ENCODE data around the gene ITK.
A peak's percentile ranks its signal among the peaks of the same experiment; 100 is the strongest.
"Not testable (repeated sequence)": the region's sequence is repeated elsewhere in the genome, so short reads cannot be mapped to it uniquely, and the experiment has no call there.

ITK gene

DNA sequence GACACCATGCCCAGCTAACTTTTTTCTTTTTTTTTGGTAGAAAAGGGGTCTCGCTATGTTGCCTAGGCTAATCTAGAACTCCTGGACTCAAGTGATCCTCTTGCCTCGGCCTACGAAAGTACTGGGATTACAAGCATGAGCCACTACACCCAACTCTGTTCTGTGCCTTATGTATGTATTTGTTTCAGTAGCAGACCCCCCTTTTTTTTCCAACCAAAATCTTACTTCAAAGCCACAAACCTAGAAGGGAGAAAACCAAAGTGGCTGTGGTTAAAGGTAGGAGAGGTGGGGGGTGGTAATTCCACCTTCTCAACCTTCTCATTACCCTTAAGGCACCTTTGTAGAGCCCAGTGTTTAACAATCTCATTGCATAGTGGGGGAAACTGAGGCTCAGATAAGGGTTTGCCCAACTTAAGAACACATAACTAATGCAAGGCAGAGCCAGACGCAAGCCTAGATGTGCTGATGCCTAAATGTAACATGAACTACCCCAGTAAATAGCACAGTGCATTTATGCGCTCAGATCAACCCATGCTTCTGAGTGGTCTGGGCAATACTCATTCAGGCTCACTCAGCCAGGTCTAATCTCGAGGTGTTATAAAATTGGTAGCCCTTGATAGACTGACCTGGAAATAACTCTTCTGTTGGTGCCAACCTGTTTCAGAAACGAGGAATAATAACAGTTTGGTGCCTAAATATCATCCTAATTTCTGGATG, 33.0 kb downstream of the ITK start:
- no peak for DNase-seq (ENCODE audit: low spot score)

DNA sequence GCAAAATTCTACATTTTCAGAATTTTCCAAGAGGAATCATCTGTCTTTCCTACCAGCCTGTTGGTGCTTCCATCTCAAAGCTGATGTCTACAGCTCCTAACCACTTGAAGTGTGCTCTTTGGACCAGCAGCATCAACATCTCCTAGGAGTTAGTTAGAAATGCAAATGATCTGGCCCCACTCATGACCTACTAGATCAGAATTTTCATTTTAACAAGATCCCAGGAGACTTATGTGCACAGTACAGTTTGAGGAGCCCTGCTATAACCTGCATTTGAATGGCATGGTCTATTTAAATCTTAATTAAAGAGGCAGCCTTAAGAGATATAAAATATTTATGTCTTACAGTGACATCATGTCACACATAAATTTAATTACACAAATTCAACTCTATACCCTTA, 33.8 kb downstream of the ITK start:
- DNase-seq (ENCODE audit: low spot score): no peak

DNA sequence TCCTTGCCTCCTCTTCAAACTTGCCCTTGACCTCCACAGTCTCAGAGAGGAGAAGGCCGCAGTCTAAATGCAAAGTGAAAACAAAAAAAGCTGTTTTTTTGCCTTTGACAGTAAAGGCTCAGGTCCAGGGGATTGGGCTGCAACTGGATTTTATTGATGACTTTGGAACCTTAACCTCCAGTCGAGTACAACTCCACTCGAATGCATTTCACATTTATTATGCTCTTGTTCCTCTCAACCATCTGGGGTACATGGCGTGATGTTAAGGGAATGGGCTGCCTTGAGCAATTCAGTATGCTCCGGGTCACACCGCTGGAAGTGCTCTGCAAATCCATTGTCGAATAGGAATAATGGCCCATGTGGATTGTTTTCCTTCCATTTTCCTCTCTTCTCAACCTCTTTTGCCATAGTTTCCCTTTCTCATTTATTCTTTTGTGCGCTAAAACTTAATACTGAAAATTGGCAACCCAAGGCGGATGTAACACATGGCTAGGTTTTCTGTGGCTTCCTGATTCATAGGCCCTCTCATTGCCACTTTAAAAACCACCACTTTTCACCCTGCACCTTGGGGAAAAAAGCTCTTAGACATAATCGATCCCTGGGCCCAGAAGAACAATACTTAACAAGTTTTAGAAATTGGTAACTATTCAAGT, 34.3 kb downstream of the ITK start:
- DNase-seq (ENCODE audit: low spot score): no peak

DNA sequence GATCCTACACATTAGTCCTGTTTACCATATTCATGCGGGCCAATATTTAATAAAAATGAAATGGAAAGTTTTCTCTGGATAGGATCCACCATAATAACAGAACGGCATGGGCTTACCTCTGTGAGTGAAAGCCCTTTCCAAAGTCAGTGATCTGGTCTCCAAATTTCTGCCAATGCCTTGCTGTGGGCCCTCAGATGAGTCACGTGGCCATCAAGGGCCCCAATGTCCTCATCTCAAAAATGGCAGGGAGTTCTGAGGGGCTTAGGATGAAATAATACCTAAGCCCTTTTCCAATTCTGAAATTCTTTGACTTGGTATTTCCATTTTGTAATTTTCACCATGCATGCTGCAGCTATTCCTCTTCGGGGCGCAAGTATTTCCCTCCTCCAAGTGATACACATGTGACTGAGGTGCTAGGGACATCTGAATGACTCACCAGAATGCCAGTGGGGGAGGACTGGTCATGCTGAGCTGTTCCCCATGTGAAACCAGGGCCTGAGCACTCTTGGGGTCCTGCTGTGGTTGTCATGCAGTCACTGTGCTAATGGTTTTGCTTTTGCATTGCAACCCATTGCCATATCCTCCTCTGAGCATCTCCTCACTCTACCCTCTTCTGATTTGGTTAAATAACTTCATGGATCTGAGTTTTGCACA, 35.0 kb downstream of the ITK start:
- no peak for DNase-seq (ENCODE audit: low spot score)

DNA sequence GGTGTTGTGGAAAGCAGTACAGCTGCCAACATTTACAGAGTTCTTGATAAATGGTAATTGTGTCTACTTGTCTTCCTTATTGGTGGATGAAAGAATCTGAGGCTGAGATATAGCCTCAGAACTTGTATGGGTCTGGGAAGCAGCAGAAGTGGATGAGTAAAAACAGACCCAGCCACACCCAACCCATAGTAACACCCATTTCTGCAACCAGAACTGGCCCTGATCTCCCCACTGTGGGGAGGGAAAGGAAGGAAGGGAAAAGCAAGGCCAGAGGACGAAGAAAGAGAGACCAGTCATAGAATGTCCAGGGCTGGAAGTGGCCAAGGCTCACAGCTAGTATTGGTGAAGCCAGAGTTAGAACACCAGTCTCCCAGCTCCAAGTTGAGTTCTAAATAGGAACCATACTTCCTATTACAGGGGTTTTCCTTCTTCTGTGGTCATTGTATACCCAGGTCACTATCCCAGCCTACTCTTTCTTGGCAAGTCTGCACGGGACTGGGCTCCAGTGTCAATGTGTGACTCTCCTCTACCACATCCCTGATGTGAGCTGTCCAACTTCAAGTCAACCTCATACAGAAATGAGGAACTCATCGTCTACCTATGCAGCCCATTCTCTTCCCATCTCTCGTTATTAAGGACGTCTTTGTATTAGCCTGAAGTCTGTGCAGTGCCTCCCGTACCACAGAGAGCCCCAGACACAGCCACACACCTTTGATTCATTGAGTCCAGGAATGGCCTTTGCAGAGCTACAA, 35.9 kb downstream of the ITK start:
- DNase-seq (ENCODE audit: low spot score): no peak

DNA sequence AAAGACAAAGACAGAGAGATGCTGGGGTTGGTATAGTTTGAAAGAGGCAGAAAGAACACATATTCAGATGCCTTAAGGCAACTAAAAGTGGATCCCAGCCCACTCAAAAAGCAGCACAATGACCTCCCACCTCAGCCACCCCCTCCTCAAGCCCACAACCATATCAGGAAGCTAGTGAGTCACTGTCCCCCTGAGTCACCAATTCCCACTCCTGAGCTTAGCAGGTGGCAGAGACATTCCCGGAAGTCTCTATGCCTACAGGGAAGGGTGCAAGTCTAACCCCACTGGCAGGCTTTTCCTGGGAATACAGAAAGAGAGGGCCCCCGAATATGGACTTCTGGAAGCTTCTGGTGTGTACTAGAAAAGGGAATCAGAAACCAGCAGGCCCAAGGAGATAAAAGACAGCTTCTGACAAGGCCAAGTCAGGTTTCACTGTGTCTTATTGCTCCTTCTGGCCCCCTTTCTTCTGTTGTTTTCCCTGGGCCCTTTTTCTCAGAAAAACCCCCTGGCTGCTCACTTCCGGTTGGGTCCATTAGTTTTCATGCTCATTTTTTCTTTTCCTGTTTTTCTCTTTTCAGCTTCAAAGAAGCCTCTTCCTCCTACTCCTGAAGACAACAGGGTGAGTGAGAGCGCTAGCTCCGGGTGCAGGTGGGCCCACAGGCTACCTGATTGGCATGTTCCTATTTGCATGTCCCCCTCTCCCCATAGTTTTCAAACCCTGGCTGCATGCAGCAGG, 36.8 kb downstream of the ITK start:
- no peak for DNase-seq (ENCODE audit: low spot score)

DNA sequence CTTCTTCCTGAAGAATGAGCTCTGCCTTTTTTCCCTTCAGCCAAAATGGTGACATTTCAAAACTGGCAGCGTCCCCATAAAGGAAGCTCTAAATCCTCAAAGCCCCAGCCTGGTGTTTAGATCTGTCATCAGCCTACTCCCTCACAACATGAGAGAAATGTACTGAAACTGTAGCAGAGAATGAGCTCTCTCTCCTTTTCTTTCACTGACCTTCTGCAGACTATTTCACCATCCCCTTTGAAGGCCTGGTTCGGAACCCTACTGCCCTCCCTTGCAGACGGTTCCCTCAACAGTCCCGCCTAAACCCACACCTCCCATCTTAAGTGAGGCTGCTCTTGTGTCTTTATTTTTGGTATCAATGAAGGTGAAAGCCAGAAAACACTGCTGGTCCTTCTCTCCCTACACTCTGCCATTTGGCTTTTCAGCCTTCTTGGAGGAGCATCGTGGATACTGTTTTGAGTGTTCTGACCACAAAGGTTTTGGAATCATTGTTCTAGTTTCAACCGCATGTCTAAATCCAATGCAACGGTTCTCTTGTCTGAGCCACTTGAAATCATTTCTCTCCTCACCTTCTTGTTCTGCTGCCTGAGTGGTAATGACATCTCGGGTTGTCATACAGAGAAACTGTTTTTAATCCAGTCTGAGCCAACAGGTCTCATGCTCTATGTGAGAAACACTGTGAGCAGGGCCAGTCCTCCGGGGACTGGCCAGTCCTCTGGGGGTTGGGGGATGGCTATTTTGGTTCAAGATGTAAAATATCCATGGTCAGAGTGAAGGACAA, 39.0 kb downstream of the ITK start:
- DNase-seq (ENCODE audit: low spot score): no peak

DNA sequence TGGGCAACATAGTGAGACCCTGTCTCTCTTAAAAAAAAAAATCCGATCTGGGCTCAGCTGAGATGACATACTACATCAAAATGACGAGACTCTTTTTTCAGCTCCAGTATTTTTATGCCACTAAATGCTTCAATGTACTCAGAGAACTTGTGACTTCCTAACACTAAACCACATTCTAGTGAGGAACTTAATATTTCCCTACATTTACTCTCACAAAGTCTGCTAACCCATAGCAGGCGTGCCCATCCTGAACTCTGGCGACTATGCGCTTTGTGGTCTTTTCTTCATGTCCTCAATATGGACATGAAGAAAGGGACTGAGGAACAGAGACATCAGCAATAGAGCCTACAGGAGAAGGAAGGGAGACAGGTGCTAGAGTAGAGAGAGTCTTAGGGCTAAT, 41.3 kb downstream of the ITK start:
- no peak for DNase-seq (ENCODE audit: low spot score)

DNA sequence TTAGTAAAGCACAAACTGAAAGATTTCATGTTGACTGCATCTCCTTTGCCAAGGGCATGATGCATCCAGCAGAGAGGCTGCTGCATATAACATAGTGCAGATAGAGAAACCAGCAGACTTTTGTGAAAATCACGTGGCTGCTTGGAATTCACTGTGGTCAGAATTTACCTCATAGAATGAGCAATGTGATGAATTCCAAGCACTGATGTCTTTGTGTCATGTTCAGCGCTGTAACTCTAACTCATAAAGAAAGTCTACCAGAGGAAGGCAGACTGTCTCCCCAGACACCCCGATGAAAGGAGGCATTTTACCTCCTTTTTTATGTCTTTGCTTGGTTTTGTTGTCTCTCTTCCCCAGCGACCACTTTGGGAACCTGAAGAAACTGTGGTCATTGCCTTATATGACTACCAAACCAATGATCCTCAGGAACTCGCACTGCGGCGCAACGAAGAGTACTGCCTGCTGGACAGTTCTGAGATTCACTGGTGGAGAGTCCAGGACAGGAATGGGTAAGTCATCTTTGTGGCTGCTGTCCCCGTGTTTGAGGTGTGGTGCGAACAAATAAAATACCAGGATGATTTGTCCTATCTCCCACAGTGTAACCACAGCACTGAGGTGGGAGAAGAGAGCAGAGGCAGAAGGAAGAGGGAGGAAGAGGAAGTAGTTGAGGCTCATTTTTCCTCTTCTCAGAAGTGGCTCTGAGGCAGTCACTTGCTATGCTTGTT, 42.0 kb downstream of the ITK start:
- peak; percentile 15 for DNase-seq (ENCODE audit: low spot score)

DNA sequence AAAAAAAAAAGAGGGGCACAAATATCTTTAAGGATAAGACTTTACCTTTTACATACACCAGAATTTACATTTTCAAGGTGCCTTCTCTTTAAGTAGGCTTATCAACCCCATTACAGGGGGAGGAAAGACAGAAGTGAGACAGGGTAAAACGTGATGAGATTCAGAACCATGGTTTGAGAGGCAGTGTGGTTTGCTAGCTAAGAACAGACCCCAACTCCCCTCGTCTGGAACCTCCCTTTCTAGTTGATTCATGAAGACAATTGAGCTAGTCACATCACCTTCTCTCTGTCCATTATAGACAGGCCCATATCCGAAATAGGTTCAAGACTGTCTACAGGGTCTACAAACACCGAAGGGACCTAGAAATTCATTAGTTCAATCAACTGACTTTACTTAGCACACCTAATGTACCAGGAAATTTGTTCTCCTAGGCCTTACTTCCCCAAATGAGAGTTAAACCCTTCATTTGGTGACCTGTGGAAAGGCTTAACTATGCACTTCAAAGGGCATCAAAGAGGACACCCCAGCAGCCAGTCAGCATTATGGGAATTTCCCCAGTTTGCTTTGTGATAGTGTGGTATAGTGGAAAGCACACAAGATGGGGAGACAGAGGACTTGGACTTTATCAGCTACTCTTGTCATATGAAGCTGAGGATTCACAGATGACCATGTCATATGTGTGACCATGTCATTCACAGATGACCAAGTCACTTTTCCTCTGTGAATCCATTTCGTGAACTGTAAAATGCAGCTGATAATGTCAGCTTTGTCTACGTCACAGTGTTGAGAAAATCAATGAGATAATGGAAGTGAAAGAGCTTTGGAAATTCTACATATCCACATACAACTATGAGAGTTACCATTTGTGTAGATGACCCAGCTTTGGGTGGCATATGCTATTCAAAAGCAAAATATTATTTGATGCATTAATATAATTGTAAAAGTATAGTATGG, 45.1 kb downstream of the ITK start:
- no peak for DNase-seq (ENCODE audit: low spot score)

DNA sequence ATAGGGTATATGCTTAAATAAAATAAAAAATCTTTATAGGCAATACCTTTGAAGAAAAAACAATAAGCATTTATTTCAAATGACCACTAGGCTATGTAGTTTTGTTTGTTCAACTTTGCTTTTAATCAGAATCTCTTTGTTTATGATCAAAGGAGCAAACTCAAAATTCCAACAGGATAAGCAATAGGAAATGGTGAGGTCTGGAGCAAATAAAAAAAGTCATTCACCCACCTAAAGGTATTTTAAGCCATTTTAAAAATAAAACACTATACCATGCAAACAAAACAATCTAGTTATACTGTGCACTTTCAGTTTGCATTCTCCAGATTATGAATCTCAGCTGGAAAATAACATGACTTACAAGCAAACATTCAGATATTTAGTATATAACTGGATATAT, 50.0 kb downstream of the ITK start:
- DNase-seq (ENCODE audit: low spot score): no peak

DNA sequence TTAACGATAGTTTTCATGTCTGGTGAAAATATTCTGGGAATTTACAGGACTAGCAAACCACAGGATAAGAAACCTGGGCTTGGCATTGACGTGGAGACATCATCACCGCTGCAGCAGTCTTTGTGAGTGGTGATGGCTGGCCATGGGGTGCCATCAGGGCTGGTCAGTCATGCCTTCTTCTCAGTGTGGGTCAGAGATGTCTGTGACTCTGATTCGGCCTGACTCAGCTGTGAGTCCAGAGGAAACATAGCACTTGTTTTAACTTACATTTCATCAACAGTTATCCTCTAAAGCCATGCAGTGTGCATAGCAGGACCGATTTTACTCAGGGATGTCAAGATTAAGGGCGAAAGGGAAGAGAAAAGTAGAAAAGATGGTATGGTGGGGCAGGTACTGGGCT, 52.1 kb downstream of the ITK start:
- no peak for DNase-seq (ENCODE audit: low spot score)

DNA sequence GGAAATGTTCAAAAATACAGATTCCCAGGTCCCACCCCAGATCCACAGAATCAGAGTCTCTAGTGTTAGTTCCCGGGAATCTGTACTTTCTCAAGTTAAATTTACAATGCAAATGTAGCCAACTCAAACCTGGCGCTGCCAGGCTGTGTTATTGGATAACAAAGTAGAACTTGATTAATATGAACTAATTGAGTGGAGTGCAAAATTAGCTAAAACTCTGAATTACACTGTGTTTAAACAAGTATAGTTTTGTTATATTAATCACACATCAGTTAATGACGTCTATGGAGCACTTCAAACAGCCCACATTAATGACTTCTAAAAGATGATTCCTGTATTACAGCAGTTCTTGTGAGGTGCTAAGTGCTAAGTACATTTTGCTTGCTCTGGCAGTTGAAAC, 52.9 kb downstream of the ITK start:
- DNase-seq (ENCODE audit: low spot score): no peak

DNA sequence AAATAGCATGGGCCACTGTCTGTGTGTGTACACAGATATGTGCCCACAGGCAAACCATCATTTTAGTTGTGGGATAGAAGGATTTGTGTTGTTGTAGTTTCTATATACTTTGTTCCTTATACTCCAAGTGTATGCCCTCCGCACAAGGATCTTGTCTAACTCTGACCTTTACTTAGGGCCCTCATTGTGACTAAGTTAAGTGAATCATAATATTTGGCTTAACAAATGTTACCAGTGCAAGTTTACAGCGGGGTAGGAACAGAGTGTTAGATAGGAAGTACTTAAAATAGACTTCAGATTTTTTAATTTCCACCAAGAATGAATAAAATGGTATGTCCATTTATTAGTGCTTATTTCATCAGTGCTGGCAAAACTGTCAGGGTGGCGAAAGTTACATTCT, 55.8 kb downstream of the ITK start:
- no peak for DNase-seq (ENCODE audit: low spot score)

DNA sequence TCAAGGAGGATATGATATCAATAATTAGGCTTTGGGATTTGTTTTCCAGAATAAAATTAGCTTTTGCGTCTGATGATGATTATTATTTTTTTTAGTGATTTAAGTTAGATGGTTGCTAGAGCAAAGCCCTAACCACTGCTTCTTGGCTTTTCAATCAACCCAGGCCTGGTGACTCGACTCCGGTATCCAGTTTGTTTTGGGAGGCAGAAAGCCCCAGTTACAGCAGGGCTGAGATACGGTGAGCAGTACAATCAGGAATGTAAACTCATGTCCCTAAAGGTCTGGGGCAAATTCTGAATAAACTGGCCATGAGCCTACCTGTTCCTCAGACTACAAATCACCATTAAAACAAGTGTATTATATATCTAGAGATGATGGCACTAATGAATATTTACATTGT, 60.8 kb downstream of the ITK start:
- peak; percentile 49 for DNase-seq (ENCODE audit: low spot score)

DNA sequence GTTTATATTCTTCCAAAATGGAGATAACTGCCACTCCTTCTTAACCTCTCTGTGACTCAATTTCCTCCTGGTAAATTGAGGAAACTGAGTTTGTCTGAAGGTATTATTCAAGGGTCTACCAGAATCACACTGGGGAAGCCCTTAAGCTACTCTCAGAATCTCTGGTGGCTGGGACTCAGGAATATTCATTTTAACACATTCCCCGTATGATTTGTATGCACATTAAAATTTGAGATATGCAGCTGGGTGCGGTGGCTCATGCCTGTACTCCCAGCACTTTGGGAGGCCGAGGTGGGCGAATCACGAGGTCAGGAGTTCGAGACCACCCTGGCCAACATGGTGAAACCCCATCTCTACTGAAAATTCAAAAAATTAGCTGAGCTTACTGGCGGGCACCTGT, 64.1 kb downstream of the ITK start:
- DNase-seq (ENCODE audit: low spot score): not testable (repeated sequence)

DNA sequence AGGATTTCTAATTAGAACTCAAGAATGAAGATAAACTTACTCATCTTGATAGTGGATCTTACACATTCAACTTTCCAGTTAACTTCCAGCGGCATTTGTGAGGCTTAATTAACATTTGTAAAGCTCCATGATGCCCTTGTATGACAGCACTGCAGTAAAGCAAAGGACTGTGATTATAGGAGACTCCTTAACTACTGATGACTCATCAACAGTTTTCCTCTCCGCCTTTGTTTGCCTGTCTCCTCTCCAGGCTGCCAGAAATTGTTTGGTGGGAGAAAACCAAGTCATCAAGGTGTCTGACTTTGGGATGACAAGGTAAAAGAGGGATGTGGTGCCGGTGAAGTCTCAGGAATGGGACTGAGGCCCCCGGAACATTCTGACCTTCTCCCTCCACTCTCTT, 64.8 kb downstream of the ITK start:
- no peak for DNase-seq (ENCODE audit: low spot score)

DNA sequence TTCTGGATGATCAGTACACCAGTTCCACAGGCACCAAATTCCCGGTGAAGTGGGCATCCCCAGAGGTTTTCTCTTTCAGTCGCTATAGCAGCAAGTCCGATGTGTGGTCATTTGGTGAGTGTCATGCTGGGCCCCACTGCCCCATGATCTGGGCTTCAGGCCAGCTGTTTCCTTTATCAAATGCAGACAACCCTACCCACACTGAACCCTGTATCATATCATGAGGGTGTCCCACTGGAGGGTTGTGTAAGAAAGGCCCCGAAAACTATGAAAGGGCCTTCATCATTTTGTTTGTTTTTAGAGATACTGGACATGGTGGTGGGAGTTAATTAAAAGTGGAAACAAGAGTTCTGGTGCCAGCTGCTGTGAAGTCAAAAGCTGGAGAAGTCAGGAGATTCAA, 65.2 kb downstream of the ITK start:
- DNase-seq (ENCODE audit: low spot score): no peak

DNA sequence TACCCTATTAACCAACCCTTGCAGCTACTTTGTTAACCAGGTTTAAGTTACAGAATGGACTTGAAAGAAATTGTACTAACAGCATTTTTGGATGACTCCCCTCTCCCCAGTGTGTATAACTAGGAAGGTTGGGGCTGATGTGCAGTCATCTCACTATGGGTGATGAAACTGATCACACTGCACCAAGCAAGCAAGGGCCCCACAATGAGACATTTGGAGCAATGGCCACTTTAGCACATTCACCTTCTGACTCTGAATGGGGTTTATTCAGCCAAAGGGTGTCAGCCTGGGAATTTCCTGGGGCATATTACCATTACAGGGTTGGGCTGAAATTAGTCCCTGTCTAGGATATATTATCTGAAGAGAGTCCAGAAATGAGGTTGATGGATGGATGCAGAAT, 66.6 kb downstream of the ITK start:
- no peak for DNase-seq (ENCODE audit: low spot score)

Measured in AG08396 (cell line).